Left ventricle myocardium inferior (tissue), 1 donor: Measurements from ENCODE around the gene ALOXE3. TPM values are rescaled to one million over a fixed set of nuclear protein-coding genes. Genes with fewer than 3 reads are reported as not detected.

Experiments
- DNase-seq: peaks from one replicate; pipeline ENCODE4 v3.0.0-alpha.2; 2020
- H3K27ac ChIP-seq: fragments of 200-600 bp; replicated peaks from 2 replicates; pipeline ENCODE4 v1.8.0; 2021
- H3K27me3 ChIP-seq: fragments of 200-600 bp; 2 replicates; pipeline ENCODE4 v1.8.0; 2021; ENCODE audit warnings: low read depth
- H3K36me3 ChIP-seq: fragments of 200-600 bp; 2 replicates; pipeline ENCODE4 v1.8.0; 2021
- H3K4me1 ChIP-seq: fragments of 200-600 bp; 2 replicates; pipeline ENCODE4 v1.8.0; 2021
- H3K4me3 ChIP-seq: fragments of 200-600 bp; 2 replicates; pipeline ENCODE4 v1.8.0; 2021; ENCODE audit warnings: mild to moderate bottlenecking, moderate library complexity
- H3K9me3 ChIP-seq: fragments of 200-600 bp; replicated peaks from 2 replicates; pipeline ENCODE4 v1.8.0; 2021
- intact Hi-C: fragments of 100-400 bp; cut with micrococcal nuclease; formaldehyde crosslinking; loops from one replicate; pipeline ENCODE4 v1.11.0; 2022
- total RNA-seq: library from RNA; stranded (reverse); fragmentation: NEBNext Ultra II Directional; extraction: Animal tissue kit (Norgen Biotek cat#: 25700); gene quantifications from one replicate; pipeline ENCODE4 v1.2.1, GENCODE V29; 2021
- TF ChIP-seq, protein P1 (sequence below): fragments of 200-600 bp; IDR thresholded peaks from 2 replicates; pipeline ENCODE4 v1.8.0; 2021; ENCODE audit warnings: antibody characterized with exemption, mild to moderate bottlenecking, borderline replicate concordance
- donor health status: DM: no; HTN: yes; CAD: no; lungs with severe emphysema.

The ALOXE3 gene
- total RNA-seq, 1 donor from 2014 or later, result not detected

DNA sequence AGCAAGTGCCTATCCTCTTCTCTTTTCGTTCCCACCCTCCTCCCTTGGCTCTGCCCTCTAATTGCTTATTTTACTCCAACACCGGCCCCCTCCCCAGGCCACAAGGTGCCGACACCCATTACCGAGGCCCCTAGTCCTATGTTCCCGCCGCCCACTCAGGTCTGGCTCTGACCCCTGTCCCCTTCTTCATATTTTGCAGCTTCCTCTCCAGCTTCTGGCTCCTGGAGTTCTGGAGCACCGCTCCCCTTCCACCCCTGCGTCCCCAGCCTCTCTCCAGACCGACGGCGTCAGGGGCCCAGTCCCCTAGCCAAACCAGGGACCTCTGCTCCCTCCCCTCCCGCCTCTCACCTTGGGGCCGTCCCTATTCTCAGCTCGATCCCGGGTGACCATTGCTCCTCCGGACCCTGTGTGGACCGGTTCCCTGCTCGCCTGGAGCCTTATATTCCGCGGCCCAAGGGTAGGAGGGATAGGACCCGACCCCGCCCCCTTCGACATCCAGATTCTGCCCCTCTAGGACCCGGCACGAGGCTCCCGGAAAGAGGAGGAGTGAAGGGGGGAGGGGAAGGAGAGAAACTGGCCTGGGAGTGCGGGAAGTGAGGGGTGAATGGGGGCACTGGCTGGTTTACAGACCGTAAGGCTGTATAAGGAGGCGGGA is 5.5 kb upstream of the ALOXE3 start, which contains the start of gene HES7:
Gene HES7, minus strand, starts transcription at position 412 of the 655 bp plus-strand sequence. Its CDS starts 22 bp downstream, at position 390.
- no peaks in the 10 kb centered on the region for H3K9me3 ChIP-seq
- DNase-seq, result no peak
- peak within 1 kb of the TSS; percentile 84 for H3K4me3 ChIP-seq
- intact Hi-C loops, result loop anchor here (10.0 kb wide), 1 partner anchor 61 kb away; no protein-coding TSS in a partner anchor
- TF ChIP-seq, protein P1, sequence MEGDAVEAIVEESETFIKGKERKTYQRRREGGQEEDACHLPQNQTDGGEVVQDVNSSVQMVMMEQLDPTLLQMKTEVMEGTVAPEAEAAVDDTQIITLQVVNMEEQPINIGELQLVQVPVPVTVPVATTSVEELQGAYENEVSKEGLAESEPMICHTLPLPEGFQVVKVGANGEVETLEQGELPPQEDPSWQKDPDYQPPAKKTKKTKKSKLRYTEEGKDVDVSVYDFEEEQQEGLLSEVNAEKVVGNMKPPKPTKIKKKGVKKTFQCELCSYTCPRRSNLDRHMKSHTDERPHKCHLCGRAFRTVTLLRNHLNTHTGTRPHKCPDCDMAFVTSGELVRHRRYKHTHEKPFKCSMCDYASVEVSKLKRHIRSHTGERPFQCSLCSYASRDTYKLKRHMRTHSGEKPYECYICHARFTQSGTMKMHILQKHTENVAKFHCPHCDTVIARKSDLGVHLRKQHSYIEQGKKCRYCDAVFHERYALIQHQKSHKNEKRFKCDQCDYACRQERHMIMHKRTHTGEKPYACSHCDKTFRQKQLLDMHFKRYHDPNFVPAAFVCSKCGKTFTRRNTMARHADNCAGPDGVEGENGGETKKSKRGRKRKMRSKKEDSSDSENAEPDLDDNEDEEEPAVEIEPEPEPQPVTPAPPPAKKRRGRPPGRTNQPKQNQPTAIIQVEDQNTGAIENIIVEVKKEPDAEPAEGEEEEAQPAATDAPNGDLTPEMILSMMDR, result no peak
- peaks cover 76% of the 10 kb centered on the region for H3K4me1 ChIP-seq
- H3K27me3 ChIP-seq, result peaks cover 35% of the 10 kb centered on the region
- H3K36me3 ChIP-seq, result no peaks in the 10 kb centered on the region
- H3K27ac ChIP-seq, result peak within 1 kb of the TSS; percentile 41

DNA sequence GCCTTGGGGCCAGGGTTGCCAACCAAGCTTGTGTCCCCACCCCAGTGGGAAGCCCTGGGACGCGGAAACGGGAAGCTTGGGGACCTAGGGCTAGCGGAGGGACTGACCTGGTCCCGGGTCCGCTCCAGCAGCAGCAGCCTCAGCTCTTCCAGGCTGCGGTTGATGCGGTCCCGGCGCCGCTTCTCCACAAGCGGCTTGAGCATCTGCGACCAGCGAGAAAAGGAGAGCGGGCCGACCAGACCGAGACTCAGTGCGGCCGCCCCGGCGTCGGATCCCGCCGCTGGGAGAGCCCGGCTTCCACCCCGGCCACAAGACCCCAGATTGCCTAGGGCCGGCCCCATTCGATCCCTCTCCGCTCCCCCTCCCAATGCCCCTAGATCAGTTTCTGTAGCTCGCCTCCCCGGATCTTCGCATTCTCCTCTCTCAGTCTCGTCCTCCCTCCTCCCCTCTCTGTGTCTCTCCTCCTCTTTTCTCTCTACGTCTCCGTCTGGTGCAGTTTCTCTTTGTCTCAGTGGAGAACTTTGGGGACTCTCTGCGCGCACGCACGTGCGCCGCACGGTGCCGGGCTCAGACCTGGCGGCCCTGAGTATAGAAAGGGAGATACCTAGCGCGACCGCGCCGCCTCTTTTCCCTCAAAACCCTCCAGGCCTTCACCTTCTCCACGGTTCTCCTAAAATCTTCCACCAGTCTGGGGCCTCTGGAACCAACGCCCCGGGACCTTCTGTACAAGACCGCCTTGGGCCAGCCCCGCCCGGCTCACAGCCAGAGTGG is 4.8 kb upstream of the ALOXE3 start:
- intact Hi-C loops, result loop anchor here (10.0 kb wide), 1 partner anchor 62 kb away; no protein-coding TSS in a partner anchor
- Histone ChIP-seq H3K4me3 (peak overlapping the region; percentile 84), H3K9me3 (no peaks in the 10 kb centered on the region), H3K36me3 (no peaks in the 10 kb centered on the region), H3K27ac (peak overlapping the region; percentile 41), H3K27me3 (peaks cover 29% of the 10 kb centered on the region), H3K4me1 (peaks cover 83% of the 10 kb centered on the region)
- TF ChIP-seq, protein P1, result no peak
- DNase-seq, result no peak

DNA sequence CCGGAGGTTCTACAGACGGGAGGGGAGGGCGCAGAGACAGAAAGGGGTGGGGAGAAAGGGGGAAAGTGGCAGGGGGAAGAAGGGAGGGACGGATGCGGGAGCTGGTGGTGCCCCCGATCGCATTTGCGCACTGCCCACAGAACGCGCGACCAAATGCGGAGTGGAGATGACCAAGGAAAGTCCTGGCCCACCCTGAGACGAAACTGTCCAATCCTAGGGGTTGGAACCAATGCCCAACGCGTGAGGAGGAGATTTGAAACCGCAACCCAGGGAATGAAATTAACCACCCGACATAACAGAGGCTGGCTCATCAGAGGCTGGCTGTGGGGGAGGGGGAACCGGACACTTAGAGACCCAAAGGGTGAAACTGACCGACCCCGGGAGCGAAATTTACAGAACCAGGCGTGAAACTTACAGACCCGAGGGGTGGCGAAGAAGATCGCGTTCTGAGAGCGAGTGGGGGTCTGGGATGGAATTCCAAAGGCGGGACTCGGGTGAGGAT is 4.2 kb upstream of the ALOXE3 start:
- TF ChIP-seq, protein P1, result no peak
- DNase-seq, result no peak
- intact Hi-C loops, result loop anchor here (10.0 kb wide), 1 partner anchor 62 kb away; no protein-coding TSS in a partner anchor
- H3K27me3 ChIP-seq, result peaks cover 34% of the 10 kb centered on the region
- H3K27ac ChIP-seq, result peak overlapping the region; percentile 41
- peaks cover 87% of the 10 kb centered on the region for H3K4me1 ChIP-seq
- no peaks in the 10 kb centered on the region for H3K36me3 ChIP-seq
- H3K9me3 ChIP-seq, result no peaks in the 10 kb centered on the region
- H3K4me3 ChIP-seq, result peak overlapping the region; percentile 84

DNA sequence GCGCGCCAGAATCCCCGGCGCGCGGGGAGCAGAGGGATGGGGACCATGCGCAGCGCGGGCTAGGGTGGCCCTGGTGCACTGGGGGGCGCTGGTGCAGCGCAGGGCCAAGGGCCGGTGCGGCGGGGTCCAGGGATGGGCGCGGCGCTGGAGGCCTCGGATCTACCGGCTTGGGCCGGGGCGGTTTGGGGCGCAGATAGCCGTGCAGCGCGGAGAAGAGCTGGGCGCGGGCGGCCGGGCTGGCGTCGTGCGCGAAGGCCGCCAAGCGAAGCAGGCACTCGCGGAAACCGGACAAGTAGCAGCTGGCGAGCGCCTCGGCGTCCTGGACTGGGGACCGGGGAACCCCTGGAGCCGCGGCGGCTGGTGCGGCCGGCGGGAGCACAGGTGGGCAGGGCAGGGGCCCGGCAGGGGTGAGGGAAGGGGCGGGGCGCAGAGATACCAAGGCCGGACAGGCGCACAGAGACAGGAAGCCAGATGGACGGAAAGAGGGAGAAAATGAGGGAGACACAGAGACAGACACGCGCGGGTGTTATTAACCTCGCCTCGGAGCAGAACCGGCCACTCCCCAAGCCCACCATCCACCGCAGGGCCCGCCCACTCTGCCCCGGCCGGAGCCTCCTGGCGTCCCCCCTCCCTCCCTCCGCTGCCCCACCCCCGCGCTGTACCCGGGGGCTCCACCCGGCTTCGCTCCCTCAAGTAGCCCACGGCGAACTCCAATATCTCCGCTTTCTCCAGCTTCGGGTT is 3.5 kb upstream of the ALOXE3 start:
- DNase-seq, result no peak
- Histone ChIP-seq H3K36me3 (no peaks in the 10 kb centered on the region), H3K27me3 (peaks cover 40% of the 10 kb centered on the region), H3K4me3 (peak overlapping the region; percentile 84), H3K9me3 (no peaks in the 10 kb centered on the region), H3K27ac (peak overlapping the region; percentile 41), H3K4me1 (peaks cover 86% of the 10 kb centered on the region)
- intact Hi-C loops, result loop anchor here (10.0 kb wide), 1 partner anchor 63 kb away; no protein-coding TSS in a partner anchor
- TF ChIP-seq, protein P1, result peak; percentile 62

DNA sequence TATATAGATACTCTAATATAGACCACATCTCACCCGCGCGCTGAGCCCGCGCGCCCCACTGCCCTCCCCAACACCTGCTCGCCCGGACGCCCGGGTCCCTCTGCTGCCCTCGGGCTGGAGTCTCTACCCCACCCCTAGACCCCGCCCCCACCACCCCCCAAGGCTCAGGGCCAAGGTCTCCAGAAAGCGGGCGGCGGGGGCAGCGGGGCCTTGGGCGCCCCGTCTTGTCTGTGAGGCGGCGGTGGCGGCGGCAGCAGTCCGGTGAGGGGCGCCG is 3.0 kb upstream of the ALOXE3 start:
- no peak for DNase-seq
- Histone ChIP-seq H3K4me1 (peaks cover 81% of the 10 kb centered on the region), H3K9me3 (no peaks in the 10 kb centered on the region), H3K36me3 (no peaks in the 10 kb centered on the region), H3K27me3 (peaks cover 45% of the 10 kb centered on the region), H3K4me3 (peak overlapping the region; percentile 84), H3K27ac (peak overlapping the region; percentile 41)
- intact Hi-C loops, result loop anchor here (10.0 kb wide), 1 partner anchor 63 kb away; no protein-coding TSS in a partner anchor
- TF ChIP-seq, protein P1, result no peak
